Frontal cortex (tissue), 4 donors: ENCODE measurements around the gene CD3G. TPM values are rescaled to one million over a fixed set of nuclear protein-coding genes. Genes with fewer than 3 reads are reported as not detected.
A peak's percentile ranks its signal among the peaks of the same experiment; 100 is the strongest.
"Not testable (repeated sequence)": the region's sequence is repeated elsewhere in the genome, so short reads cannot be mapped to it uniquely, and the experiment has no call there.

Experiments used
- DNase-seq, 2 donors: peaks; one replicate each; pipeline ENCODE4 v3.0.0; 2012; ENCODE audit warnings: low spot score in 2 of 2
- FAIRE-seq: peaks from 2 replicates; lab custom pipeline; 2012; peaks lifted over from hg19 to GRCh38; lab: Jason Lieb, UNC
- small RNA-seq: library from RNA; depleted of rRNA; stranded (forward); fragments of <200 nt; gene quantifications from one replicate; pipeline ENCODE3, GENCODE V24; 2014
- total RNA-seq: library from RNA; depleted of rRNA; stranded (reverse); fragments of >200 nt; gene quantifications from one replicate; pipeline ENCODE4 v1.2.3, GENCODE V29; 2014
- donor health status: control.
- donor health status: control.
- donor health status: control.

Gene CD3G
- total RNA-seq, 1 donor from 2014 or later: not detected

GRCh38 chr11:118373263-118373662 is 29.1 kb downstream of the CD3G start:
- FAIRE-seq (no peak), DNase-seq (no peak)

DNA sequence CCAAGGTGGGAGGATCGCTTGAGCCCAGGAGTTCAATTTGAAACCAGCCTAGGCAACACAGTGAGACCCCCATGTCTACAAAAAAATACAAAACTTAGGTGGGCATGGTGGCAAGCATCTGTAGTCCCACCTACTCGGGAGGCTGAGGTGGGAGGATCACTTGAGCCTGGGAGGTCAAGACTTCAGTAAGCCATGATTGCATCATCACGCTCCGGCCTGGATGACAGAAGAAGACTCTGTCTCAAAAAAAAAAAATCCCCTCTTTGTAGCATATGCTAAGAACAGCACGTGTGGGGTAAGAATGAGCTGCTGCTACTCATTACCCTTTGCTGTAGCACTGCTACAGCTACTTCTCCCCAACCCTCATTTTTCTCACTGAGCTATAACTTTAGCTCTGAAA is 29.7 kb downstream of the CD3G start:
- no peak for FAIRE-seq
- no peak for DNase-seq

GRCh38 chr11:118374729-118375128 is 30.6 kb downstream of the CD3G start:
- DNase-seq: no peak
- FAIRE-seq: no peak

- no peak for DNase-seq
- no peak for FAIRE-seq
These were observed 31.8 kb downstream of the CD3G start for GRCh38 chr11:118375978-118376377.

DNA sequence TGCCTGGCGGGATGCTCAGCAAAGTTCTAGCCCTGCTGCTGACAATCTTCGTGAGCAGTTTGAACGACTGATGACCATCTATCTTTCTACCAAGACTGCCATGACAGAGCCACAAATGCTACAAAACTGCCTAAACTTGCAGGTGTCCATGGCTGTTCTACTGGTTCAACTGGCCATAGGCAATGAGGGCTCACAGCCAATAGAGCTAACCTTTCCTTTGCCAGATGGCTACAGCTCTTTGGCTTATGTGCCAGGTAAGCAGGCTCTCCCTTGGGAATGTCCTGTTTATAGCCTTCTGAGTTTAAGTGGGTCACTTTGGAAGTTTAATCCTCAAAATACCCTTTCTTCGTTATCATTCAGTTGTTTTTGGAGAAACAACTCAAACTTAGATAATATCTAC is 35.4 kb downstream of the CD3G start:
- FAIRE-seq (no peak), DNase-seq (no peak)

DNA sequence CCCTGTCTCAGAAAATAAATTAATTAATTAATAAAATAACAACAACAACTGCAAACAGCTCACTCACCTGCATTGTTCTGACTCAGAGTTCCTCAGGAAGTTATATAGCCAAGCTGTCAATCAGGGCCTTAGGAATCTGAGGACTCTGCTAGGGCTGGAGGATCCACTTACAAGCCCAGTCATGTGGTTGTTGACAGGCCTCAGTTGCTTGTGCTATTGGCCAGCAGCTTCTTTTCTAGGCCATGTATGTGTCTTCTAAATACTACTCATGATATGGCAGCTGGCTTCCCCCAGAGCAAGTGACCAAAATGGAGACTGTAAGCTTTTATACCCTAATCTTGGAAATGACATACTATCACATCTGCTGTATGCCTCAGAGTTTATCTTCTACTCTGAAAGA is 36.4 kb downstream of the CD3G start:
- no peak for DNase-seq
- no peak for FAIRE-seq

GRCh38 chr11:118382954-118383353 is 38.8 kb downstream of the CD3G start:
- FAIRE-seq (no peak), DNase-seq (no peak)

GRCh38 chr11:118383657-118384056 is 39.5 kb downstream of the CD3G start:
- FAIRE-seq (no peak), DNase-seq (no peak)

GRCh38 chr11:118396097-118396501 is 52.0 kb downstream of the CD3G start:
- FAIRE-seq (no peak), DNase-seq (no peak)

GRCh38 chr11:118397448-118397847 is 53.3 kb downstream of the CD3G start:
- DNase-seq (no peak), FAIRE-seq (no peak)

GRCh38 chr11:118398791-118399559 is 54.8 kb downstream of the CD3G start:
- DNase-seq (no peak), FAIRE-seq (no peak)

DNA sequence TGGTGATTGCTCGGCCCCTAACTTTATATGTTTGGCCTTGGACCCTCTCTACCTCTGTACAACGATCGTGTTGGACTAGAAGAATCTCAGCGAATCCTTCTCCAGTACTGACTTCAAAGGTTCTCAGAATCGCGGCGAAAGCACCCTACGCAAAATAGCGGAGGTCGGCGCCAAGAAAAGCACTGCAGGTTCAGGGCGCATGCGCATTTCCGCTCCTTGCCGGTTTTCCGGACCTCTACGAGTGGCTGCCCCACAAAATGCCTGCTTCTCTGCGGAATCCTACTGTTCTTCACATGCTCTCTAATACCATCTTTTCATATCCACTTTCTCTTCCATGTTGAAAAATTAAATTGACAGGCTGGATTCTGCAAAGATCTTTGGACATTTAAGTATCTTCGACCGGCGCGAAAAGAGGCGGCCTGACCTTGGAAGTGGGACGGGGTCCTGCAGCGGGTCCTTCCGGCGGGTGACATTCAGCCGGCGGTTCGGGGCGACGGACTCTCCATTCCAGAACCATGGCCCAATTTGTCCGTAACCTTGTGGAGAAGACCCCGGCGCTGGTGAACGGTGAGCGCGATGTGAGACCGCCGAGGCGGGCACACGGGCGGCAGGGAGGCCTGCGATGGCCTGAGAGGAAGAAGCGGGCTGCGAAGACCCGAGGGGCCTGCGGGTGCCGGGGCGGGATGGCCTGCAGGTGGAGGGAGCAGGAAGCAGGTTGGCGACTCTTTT is 57.2 kb downstream of the CD3G start, which contains the start of gene ATP5MG:
ATP5MG (plus strand) TSS at position 456 of the 729 bp plus-strand sequence; CDS start at position 516, 60 bp downstream.
- no peak for FAIRE-seq

DNA sequence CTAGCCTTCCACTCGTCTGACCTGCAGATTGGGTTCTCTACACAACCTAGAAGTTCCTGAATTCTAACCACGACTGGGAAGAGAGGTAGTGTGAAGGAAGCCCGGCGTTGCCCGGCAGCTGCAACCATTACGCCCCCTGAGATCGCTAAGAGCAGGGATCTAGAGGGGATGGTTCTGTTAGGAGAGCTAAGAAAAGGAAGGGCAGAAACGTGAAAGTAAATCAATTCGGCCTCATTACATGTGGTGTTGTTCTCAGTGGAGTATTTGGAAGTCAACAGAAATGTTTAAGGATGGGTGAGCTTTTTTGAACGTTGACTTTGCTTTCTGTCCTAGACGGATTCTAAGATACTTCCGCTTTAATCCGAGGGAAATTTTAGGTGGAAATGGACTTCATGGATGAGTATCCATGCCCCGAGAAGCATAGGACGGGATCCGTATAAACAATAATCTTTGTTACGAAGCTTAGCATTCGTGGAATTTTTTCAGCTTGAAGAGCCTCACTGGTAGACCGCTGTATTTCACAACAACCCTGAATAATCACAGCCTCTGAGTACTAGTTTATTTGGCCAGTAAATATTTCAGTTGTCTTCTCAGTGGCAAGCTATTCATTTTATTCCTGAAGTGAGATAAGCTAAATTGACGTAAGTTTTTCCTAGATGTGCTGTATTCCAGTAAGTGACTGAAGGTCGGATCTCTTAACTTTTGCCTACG is 57.9 kb downstream of the CD3G start:
- no peak for FAIRE-seq
- DNase-seq: no peak

More for the DNA sequence above, 57.2 kb downstream of the CD3G start, which contains the start of gene ATP5MG:
- DNase-seq: peak; percentile 67 to 74

DNA sequence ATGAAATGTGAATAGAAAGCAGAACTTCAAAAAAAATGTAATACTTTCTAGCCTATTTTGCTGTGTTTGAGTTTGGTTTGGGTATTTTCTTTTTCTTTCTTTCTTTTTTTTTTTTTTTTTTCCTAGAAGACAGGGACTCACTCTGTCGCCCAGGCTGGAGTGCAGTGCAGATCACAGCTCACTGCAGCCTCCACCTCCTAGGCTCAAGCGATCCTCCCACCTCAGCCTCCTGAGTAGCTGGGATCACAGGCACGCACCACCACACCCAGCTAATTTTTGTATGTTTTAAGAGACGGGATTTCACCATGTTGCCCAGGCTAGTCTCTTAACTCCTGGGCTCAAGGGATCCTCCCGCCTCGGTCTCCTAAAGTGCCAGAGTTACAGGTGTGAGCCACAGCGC is 58.5 kb downstream of the CD3G start:
- FAIRE-seq, DNase-seq: not testable (repeated sequence)

Small RNAs within 50 kb of the gene (small RNA-seq; reads per million reads assigned to genes)
- gene AP001582.1: not detected

Other genes with a start within 250 kb of the CD3G start
- gene SCN4B, start 191.5 kb upstream of the CD3G start, total RNA-seq: 5.7 TPM
- 4.9 TPM for gene SCN2B, start 167.7 kb upstream of the CD3G start, total RNA-seq
- gene JAML, start 119.3 kb upstream of the CD3G start, total RNA-seq: 0.82 TPM
- gene MPZL3, start 92.0 kb upstream of the CD3G start, total RNA-seq: 2.4 TPM
- gene MPZL2, start 80.0 kb upstream of the CD3G start, total RNA-seq: 1.6 TPM
- gene CD3E, start 39.6 kb upstream of the CD3G start, total RNA-seq: not detected
- not detected for gene CD3D, start 1.6 kb upstream of the CD3G start, total RNA-seq
- gene UBE4A, start 15.3 kb downstream of the CD3G start, total RNA-seq: 58.3 TPM
- gene ATP5MG, start 57.3 kb downstream of the CD3G start, total RNA-seq: 76.2 TPM
- gene KMT2A, start 92.1 kb downstream of the CD3G start, total RNA-seq: 35.9 TPM
- 2.4 TPM for gene TTC36, start 183.1 kb downstream of the CD3G start, total RNA-seq
- gene TMEM25, start 186.8 kb downstream of the CD3G start, total RNA-seq: 27.3 TPM
- 69.7 TPM for gene IFT46, start 221.6 kb downstream of the CD3G start, total RNA-seq
- gene ARCN1, start 228.1 kb downstream of the CD3G start, total RNA-seq: 71.3 TPM